Panc1 (cell line): ENCODE data around the gene POFUT1.
"Not testable (repeated sequence)": the region's sequence is repeated elsewhere in the genome, so short reads cannot be mapped to it uniquely, and the experiment has no call there.

ENCODE experiments used
- POLR2AphosphoS5 ChIP-seq: IDR thresholded peaks from 2 replicates; pipeline ENCODE4 v1.6.1; 2012; ENCODE audit warnings: mild to moderate bottlenecking, low read depth, low read length, moderate library complexity
- SIN3A ChIP-seq: IDR thresholded peaks from 2 replicates; pipeline ENCODE4 v1.6.1; 2012; ENCODE audit warnings: low read depth, mild to moderate bottlenecking, low read length, moderate library complexity, borderline replicate concordance; ENCODE audit not compliant: insufficient read depth
- TCF7L2 ChIP-seq: IDR thresholded peaks from 2 replicates; pipeline ENCODE4 v1.6.1; 2011; ENCODE audit warnings: mild to moderate bottlenecking, low read depth, low read length, inconsistent platforms
- TF ChIP-seq, protein P1 (sequence below): fragments of 450-650 bp; IDR thresholded peaks from 2 replicates; pipeline ENCODE4 v1.5.1; 2017; ENCODE audit warnings: mild to moderate bottlenecking
- TF ChIP-seq, protein P2 (sequence below), 2 experiments: IDR thresholded peaks; 2 replicates each; pipeline ENCODE4 v1.6.1; 2011 to 2012; ENCODE audit warnings: low read depth in 2 of 2, control low read depth in 1 of 2, low read length in 1 of 2, mild to moderate bottlenecking in 1 of 2, moderate library complexity in 1 of 2; ENCODE audit not compliant: insufficient read depth in 1 of 2

DNA sequence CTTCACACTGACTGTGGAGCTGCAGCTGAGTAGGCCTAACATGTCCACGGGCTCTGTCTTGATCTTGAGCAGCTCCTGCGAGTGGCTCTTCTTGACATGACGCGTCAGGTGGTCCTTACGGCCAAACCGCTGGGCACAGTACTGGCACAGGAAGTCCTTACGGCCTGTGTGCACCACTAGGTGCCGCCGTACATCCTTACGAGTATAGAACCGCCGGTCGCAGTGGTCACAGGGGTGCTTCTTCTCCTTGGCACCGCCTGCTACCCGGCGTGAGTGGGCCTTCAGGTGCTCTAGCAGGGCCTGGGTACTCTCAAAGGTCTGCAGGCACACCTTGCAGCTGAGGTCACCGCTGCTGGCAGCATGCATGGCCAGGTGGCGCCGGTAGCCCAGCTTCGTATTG is 10.5 kb upstream of the POFUT1 start:
- TF ChIP-seq SIN3A, POLR2AphosphoS5, TCF7L2: not testable (repeated sequence)
- TF ChIP-seq, protein P1, sequence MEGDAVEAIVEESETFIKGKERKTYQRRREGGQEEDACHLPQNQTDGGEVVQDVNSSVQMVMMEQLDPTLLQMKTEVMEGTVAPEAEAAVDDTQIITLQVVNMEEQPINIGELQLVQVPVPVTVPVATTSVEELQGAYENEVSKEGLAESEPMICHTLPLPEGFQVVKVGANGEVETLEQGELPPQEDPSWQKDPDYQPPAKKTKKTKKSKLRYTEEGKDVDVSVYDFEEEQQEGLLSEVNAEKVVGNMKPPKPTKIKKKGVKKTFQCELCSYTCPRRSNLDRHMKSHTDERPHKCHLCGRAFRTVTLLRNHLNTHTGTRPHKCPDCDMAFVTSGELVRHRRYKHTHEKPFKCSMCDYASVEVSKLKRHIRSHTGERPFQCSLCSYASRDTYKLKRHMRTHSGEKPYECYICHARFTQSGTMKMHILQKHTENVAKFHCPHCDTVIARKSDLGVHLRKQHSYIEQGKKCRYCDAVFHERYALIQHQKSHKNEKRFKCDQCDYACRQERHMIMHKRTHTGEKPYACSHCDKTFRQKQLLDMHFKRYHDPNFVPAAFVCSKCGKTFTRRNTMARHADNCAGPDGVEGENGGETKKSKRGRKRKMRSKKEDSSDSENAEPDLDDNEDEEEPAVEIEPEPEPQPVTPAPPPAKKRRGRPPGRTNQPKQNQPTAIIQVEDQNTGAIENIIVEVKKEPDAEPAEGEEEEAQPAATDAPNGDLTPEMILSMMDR, result peak; percentile 64; the same call in 1 of the 2 replicates
- TF ChIP-seq, protein P2, sequence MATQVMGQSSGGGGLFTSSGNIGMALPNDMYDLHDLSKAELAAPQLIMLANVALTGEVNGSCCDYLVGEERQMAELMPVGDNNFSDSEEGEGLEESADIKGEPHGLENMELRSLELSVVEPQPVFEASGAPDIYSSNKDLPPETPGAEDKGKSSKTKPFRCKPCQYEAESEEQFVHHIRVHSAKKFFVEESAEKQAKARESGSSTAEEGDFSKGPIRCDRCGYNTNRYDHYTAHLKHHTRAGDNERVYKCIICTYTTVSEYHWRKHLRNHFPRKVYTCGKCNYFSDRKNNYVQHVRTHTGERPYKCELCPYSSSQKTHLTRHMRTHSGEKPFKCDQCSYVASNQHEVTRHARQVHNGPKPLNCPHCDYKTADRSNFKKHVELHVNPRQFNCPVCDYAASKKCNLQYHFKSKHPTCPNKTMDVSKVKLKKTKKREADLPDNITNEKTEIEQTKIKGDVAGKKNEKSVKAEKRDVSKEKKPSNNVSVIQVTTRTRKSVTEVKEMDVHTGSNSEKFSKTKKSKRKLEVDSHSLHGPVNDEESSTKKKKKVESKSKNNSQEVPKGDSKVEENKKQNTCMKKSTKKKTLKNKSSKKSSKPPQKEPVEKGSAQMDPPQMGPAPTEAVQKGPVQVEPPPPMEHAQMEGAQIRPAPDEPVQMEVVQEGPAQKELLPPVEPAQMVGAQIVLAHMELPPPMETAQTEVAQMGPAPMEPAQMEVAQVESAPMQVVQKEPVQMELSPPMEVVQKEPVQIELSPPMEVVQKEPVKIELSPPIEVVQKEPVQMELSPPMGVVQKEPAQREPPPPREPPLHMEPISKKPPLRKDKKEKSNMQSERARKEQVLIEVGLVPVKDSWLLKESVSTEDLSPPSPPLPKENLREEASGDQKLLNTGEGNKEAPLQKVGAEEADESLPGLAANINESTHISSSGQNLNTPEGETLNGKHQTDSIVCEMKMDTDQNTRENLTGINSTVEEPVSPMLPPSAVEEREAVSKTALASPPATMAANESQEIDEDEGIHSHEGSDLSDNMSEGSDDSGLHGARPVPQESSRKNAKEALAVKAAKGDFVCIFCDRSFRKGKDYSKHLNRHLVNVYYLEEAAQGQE (IDR thresholded peaks at IDR 0.05; ENCODE audit: insufficient read depth in 1 of 2, low read depth in 2 of 2, low read length in 1 of 2), result not testable (repeated sequence)
